Measurements from ENCODE around the gene GBX1.

DNA sequence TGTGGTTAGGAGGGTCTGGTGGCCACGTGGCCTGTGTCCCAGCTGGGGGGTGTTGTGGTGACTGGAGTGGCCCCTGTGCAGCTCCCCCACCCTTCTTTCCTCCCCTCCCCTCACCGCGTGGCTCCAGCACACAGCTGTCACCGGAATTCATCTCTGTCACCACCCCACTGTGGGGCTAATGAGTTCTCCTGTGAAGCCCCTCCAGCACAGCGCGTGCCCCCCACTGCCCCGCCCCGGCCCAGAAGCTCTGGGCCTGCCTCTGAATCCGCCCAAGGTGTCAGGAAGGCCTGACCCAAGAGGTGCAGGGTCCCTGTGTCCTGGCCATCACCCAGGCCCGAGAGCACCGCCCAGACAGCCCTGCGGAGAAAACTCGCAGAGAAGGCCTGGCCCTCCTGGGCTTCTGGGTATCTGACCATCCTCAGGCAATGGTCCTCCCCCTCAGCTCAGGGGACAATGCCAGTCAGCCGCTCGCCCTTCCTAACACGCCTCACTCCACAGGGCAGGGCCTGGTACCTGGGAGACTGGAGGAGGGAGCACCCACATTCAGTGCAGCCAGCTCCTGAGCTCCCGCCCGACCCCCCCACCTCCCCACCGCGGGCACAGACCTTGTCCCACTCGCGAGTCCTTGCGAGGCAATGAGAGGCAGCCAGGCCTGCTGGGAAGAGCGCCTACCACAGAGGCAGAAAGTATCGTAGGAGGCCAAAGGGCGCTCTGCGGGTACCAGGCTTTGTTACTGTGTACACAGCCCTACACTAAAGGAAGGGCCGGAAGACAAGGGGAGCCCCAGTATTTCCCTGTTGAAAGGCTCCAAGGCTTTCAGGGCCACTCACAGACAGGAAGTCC, 38.2 kb downstream of the GBX1 start:
- TF ChIP-seq, protein P1, sequence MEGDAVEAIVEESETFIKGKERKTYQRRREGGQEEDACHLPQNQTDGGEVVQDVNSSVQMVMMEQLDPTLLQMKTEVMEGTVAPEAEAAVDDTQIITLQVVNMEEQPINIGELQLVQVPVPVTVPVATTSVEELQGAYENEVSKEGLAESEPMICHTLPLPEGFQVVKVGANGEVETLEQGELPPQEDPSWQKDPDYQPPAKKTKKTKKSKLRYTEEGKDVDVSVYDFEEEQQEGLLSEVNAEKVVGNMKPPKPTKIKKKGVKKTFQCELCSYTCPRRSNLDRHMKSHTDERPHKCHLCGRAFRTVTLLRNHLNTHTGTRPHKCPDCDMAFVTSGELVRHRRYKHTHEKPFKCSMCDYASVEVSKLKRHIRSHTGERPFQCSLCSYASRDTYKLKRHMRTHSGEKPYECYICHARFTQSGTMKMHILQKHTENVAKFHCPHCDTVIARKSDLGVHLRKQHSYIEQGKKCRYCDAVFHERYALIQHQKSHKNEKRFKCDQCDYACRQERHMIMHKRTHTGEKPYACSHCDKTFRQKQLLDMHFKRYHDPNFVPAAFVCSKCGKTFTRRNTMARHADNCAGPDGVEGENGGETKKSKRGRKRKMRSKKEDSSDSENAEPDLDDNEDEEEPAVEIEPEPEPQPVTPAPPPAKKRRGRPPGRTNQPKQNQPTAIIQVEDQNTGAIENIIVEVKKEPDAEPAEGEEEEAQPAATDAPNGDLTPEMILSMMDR (IDR thresholded peaks at IDR 0.05), result no peak
- no peak for TF ChIP-seq ZFX (IDR thresholded peaks at IDR 0.05; ENCODE audit: borderline replicate concordance)
